Colonic mucosa (tissue), 4 donors: Measurements from ENCODE around the gene TEX52. TPM values are rescaled to one million over a fixed set of nuclear protein-coding genes. Genes with fewer than 3 reads are reported as not detected.

Experiments used
- DNase-seq: peaks from one replicate; pipeline ENCODE4 v3.0.0-alpha.2; 2020
- H3K27ac ChIP-seq: fragments of 200-600 bp; one replicate; pipeline ENCODE4 v1.8.0; 2021
- H3K27me3 ChIP-seq: fragments of 200-600 bp; one replicate; pipeline ENCODE4 v1.8.0; 2021
- H3K36me3 ChIP-seq: fragments of 200-600 bp; one replicate; pipeline ENCODE4 v1.8.0; 2021
- H3K4me1 ChIP-seq: fragments of 200-600 bp; one replicate; pipeline ENCODE4 v1.8.0; 2021; ENCODE audit warnings: mild to moderate bottlenecking
- H3K4me3 ChIP-seq: fragments of 200-600 bp; one replicate; pipeline ENCODE4 v1.8.0; 2021
- H3K9ac ChIP-seq, 2 donors: one replicate each; pipeline ENCODE4 v1.7.0; 2013; ENCODE audit warnings: control low read depth in 2 of 2, low read depth in 2 of 2, low read length in 2 of 2
- H3K9me3 ChIP-seq: fragments of 200-600 bp; one replicate; pipeline ENCODE4 v1.8.0; 2021
- CTCF ChIP-seq: fragments of 200-600 bp; IDR thresholded peaks from one replicate; pipeline ENCODE4 v1.8.0; 2022; ENCODE audit warnings: antibody characterized with exemption, mild to moderate bottlenecking
- intact Hi-C: fragments of 100-400 bp; cut with DNase I; formaldehyde crosslinking; loops from one replicate; pipeline ENCODE4 v1.14.1; 2022
- total RNA-seq, 2 donors: library from RNA; stranded (reverse); fragmentation: NEBNext Ultra II Directional in 1 of 2; extraction: Animal tissue kit (Norgen Biotek cat#: 25700) in 1 of 2; gene quantifications; one replicate each; pipeline ENCODE4 v1.2.1, GENCODE V29; 2021
- donor health status: healthy.
- donor health status: DM: no; HTN: no; CAD: no.
- donor health status: DM: no; HTN: no; CAD: no.

The TEX52 gene
- total RNA-seq, 2 donors from 2014 or later = not detected

GRCh38 chr12:2857576-2857975 lies 737 bp upstream of the TEX52 start:
- no peak overlapping the region for H3K4me3 ChIP-seq
- intact Hi-C loops = loop anchor here (10.0 kb wide), 1 partner anchor 177 kb away; no protein-coding TSS in a partner anchor
- H3K27ac ChIP-seq = no peak overlapping the region
- DNase-seq = no peak
- no peaks in the 10 kb centered on the region for H3K4me1 ChIP-seq
- H3K9me3 ChIP-seq = no peaks in the 10 kb centered on the region
- no peaks in the 10 kb centered on the region for H3K27me3 ChIP-seq
- no peaks in the 10 kb centered on the region for H3K36me3 ChIP-seq
- no peak for TF ChIP-seq CTCF
- H3K9ac ChIP-seq = no peak overlapping the region

- H3K27ac ChIP-seq = no peak overlapping the region
- H3K27me3 ChIP-seq = no peaks in the 10 kb centered on the region
- intact Hi-C loops = loop anchor here (10.0 kb wide), 1 partner anchor 179 kb away; no protein-coding TSS in a partner anchor
- DNase-seq = no peak
- H3K36me3 ChIP-seq = no peaks in the 10 kb centered on the region
- H3K4me3 ChIP-seq = no peak overlapping the region
- H3K4me1 ChIP-seq = no peaks in the 10 kb centered on the region
- no peaks in the 10 kb centered on the region for H3K9me3 ChIP-seq
- TF ChIP-seq CTCF = no peak
- no peak overlapping the region for H3K9ac ChIP-seq
These were observed 788 bp downstream of the TEX52 start for GRCh38 chr12:2856051-2856450.

GRCh38 chr12:2855546-2855945 lies 1.3 kb downstream of the TEX52 start:
- peak overlapping the region in 1 of 2 donors; percentile 28 for H3K9ac ChIP-seq
- no peak overlapping the region for H3K27ac ChIP-seq
- no peak for DNase-seq
- H3K9me3 ChIP-seq = no peaks in the 10 kb centered on the region
- no peak for TF ChIP-seq CTCF
- H3K4me3 ChIP-seq = no peak overlapping the region
- no peaks in the 10 kb centered on the region for H3K27me3 ChIP-seq
- H3K4me1 ChIP-seq = no peaks in the 10 kb centered on the region
- H3K36me3 ChIP-seq = no peaks in the 10 kb centered on the region
- intact Hi-C loops = loop anchor here (10.0 kb wide), 1 partner anchor 179 kb away; no protein-coding TSS in a partner anchor

GRCh38 chr12:2854669-2855453 lies 2.0 kb downstream of the TEX52 start:
- no peak overlapping the region for H3K27ac ChIP-seq
- TF ChIP-seq CTCF = no peak

DNA sequence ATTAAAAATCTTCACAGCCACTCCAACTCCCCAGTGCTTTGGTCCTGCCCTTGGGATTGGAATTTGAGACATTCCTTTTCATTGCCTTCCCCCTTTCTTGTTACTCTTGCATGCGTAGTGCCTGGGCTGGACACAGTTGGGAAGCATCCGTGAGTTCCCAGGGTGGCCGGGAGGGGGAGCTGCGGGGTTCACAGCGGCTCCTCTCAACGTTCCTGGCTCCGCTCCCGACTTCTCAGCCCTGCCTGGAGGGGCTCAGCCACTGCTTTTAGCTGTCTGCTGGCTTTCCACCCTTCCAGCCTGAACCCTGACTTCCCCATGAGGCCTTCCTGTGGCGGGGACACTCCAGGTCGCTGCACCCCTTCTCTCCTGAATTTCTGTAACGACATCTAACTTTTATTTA lies 3.2 kb downstream of the TEX52 start:
- Histone ChIP-seq H3K9me3 (no peaks in the 10 kb centered on the region), H3K4me1 (no peaks in the 10 kb centered on the region), H3K27me3 (no peaks in the 10 kb centered on the region), H3K36me3 (no peaks in the 10 kb centered on the region), H3K9ac (no peak overlapping the region), H3K4me3 (no peak overlapping the region), H3K27ac (no peak overlapping the region)
- intact Hi-C loops = loop anchor here (10.0 kb wide), 1 partner anchor 181 kb away; no protein-coding TSS in a partner anchor
- TF ChIP-seq CTCF = peak; percentile 82
- peak; percentile 76 for DNase-seq

More at GRCh38 chr12:2854669-2855453, 2.0 kb downstream of the TEX52 start:
- no peaks in the 10 kb centered on the region for H3K4me1 ChIP-seq
- no peaks in the 10 kb centered on the region for H3K36me3 ChIP-seq
- H3K9me3 ChIP-seq = no peaks in the 10 kb centered on the region
- peak; percentile 87 for DNase-seq
- H3K4me3 ChIP-seq = no peak overlapping the region
- intact Hi-C loops = loop anchor here (10.0 kb wide), 1 partner anchor 180 kb away; no protein-coding TSS in a partner anchor
- H3K27me3 ChIP-seq = no peaks in the 10 kb centered on the region
- H3K9ac ChIP-seq = peak overlapping the region in 1 of 2 donors; percentile 12
